ENCODE data around the gene FAM219A.
"Not testable (repeated sequence)": the region's sequence is repeated elsewhere in the genome, so short reads cannot be mapped to it uniquely, and the experiment has no call there.

Gene FAM219A

DNA sequence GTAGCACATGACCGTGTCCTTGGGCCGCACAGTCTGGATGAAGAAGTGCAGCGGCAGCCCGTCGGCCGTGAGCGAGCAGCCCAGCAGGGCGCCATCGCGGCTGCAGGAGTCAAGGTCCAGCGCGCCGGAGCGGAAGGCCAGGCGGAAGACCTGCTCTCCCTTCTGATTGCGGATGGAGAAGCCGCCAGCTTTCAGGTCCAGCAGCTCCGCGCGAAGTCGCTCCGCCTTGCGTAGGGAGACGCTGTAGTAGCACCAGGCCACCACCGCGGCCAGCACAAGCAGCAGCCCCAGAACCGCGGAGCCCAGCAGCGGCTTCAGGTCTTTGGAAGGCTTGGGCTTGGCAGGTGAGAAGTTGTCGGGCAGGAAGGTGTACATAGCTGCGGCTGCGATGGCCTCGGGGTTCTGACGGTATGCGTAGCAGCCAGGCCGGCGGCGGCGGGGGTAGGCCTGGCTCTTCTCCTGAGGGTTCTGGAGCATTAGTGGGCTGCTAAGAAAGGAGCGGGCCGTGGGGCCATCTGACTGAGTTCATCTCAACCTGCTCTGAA, 85.8 kb downstream of the FAM219A start:
- H3K36me3 ChIP-seq = peaks cover 16% of the 10 kb centered on the region
- H3K4me3 ChIP-seq (ENCODE audit: low read depth, low read length) = no peak overlapping the region
- TF ChIP-seq, protein P1, sequence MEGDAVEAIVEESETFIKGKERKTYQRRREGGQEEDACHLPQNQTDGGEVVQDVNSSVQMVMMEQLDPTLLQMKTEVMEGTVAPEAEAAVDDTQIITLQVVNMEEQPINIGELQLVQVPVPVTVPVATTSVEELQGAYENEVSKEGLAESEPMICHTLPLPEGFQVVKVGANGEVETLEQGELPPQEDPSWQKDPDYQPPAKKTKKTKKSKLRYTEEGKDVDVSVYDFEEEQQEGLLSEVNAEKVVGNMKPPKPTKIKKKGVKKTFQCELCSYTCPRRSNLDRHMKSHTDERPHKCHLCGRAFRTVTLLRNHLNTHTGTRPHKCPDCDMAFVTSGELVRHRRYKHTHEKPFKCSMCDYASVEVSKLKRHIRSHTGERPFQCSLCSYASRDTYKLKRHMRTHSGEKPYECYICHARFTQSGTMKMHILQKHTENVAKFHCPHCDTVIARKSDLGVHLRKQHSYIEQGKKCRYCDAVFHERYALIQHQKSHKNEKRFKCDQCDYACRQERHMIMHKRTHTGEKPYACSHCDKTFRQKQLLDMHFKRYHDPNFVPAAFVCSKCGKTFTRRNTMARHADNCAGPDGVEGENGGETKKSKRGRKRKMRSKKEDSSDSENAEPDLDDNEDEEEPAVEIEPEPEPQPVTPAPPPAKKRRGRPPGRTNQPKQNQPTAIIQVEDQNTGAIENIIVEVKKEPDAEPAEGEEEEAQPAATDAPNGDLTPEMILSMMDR (IDR thresholded peaks at IDR 0.05; ENCODE audit: low read depth, low read length) = no peak
- no peaks in the 10 kb centered on the region for H3K27me3 ChIP-seq (ENCODE audit: insufficient read depth, low read depth, severe bottlenecking)
- DNase-seq = no peak
- no peak overlapping the region for H3K27ac ChIP-seq
- H3K9me3 ChIP-seq (ENCODE audit: severe bottlenecking) = peaks cover 6% of the 10 kb centered on the region

DNA sequence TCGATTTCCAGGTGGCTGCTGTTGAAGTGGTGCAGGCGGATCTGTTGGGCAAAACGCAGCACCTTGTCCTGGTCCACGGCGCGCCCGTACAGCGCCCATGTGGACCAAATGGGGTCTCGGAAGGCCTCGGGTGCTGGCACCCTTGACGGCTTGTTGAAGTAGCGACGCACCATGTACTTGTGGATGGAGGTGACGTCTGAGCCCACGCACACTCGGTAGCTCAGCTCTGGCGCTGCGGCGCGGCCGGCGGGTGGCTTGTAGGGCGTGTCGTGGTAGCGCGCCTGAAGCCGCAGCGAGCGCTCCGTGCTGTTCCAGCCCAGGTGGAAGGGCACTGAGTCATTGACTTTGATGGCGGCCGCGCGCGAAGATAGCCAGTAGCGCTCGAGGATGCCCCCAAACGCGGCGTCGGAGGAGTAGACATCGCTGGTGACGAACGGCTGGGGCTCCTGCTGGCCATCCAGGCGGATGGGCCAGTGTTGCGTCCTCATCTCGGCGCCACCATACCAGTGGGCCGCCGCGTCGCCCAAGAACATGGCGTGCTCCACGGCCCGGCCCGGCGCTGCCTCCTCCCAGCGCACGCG, 86.4 kb downstream of the FAM219A start:
- TF ChIP-seq, protein P1 (IDR thresholded peaks at IDR 0.05; ENCODE audit: low read depth, low read length) = no peak
- H3K4me3 ChIP-seq (ENCODE audit: low read depth, low read length) = no peak overlapping the region
- H3K9me3 ChIP-seq (ENCODE audit: severe bottlenecking) = peaks cover 6% of the 10 kb centered on the region
- no peak overlapping the region for H3K27ac ChIP-seq
- H3K27me3 ChIP-seq (ENCODE audit: insufficient read depth, low read depth, severe bottlenecking) = no peaks in the 10 kb centered on the region
- DNase-seq = no peak
- H3K36me3 ChIP-seq = peaks cover 16% of the 10 kb centered on the region

DNA sequence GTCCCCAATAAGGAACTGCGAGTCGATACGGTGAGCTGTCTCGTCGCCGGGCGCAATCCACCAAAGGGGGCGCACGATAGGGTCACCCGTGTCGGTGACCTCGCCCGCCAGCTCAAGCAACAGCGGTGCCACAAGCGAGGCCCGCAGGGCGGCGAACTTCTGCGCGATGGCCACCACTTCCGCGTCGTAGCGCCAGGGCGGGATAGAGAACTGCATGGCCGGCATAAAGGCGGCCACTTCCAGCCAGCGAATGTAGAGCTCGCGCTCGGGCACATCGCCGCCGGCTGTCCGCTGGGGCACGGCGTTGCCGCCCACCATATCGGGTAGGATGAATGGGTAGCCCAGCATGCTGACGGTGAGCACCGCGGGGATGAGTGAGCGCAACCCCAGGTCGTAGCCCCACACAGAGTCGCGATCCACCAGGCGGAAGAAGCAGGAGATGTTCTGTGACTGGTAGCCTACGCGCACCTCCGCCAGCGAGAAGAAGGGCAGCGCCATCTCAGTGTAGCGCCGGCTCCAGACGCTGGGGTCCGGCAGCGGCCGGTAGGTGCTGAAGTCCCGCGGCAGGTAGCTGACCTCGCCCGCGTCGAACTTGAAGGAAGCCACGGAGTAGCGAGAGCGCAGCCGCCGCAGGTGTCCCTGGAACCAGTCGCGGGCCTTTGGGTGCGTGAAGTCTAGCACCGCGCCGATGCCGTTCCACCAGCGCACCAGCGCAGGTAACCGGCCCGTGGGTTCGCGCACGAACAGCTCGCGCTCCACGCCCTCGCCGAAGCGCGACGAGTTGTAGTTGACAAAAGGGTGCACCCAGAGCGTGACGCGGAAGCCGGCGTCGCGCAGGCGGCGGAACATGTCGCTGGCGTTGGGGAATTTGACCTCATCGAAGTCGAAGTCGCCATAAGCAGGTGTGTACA, 87.1 kb downstream of the FAM219A start:
- no peaks in the 10 kb centered on the region for H3K27me3 ChIP-seq (ENCODE audit: insufficient read depth, low read depth, severe bottlenecking)
- peaks cover 6% of the 10 kb centered on the region for H3K9me3 ChIP-seq (ENCODE audit: severe bottlenecking)
- DNase-seq = no peak
- no peak overlapping the region for H3K27ac ChIP-seq
- TF ChIP-seq, protein P1 (IDR thresholded peaks at IDR 0.05; ENCODE audit: low read depth, low read length) = no peak
- H3K36me3 ChIP-seq = peaks cover 16% of the 10 kb centered on the region
- no peak overlapping the region for H3K4me3 ChIP-seq (ENCODE audit: low read depth, low read length)

DNA sequence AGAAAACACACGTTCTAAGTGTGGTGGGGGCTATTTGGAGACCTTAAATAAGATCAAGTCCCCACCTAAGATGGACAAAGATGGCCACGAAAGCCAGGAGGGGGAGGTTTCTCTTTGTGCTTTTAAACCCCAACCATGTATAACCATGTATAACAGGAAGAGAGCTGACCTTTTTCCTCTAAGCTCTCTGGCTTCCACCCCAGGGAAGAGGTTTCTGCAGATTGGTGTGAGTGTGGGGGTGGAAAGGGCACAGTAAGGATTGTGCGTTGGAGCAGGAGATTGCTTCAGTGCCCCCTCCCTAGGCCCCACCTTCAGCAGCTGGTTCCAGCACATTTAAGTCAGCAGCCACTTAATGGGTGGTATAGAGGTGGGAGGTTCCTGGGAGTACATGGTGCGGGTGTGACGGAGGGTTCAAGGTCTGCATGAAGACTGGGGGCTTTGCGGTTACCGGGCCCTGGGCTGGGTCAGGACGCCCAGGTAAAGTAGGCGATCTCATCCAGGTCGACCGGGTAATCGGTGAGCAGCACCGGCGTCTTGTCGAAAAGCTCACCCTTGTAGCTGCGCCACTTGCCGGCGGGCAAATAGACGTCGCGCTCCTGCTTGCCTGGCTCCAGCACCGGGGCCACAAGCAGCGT, 87.9 kb downstream of the FAM219A start:
- Histone ChIP-seq H3K27ac (no peak overlapping the region), H3K9me3 (ENCODE audit: severe bottlenecking) (peaks cover 6% of the 10 kb centered on the region), H3K4me3 (ENCODE audit: low read depth, low read length) (no peak overlapping the region), H3K36me3 (peaks cover 16% of the 10 kb centered on the region), H3K27me3 (ENCODE audit: insufficient read depth, low read depth, severe bottlenecking) (no peaks in the 10 kb centered on the region)
- TF ChIP-seq, protein P1 (IDR thresholded peaks at IDR 0.05; ENCODE audit: low read depth, low read length) = no peak
- DNase-seq = no peak

DNA sequence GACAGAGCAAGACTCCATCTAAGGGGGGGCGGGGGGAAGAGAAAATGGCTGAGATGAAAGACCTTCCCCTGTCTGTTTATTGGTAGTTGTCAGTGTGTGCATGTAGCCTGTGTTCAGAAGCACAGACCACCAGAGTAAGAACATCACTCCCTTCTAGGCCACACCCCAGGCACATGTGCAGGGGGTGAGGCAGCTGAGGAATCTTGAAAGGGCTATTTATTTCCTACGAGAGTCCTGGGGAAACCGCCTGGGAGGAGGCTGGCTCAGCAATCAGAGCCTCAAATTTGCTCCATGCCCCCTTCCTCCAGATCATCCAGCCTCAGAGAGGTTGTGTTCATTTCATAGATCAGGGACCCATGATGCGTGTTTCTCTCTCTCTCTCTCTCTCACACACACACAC, 88.7 kb downstream of the FAM219A start:
- Histone ChIP-seq H3K36me3 (peaks cover 16% of the 10 kb centered on the region), H3K4me3 (ENCODE audit: low read depth, low read length) (no peak overlapping the region), H3K27ac (no peak overlapping the region), H3K9me3 (ENCODE audit: severe bottlenecking) (peaks cover 6% of the 10 kb centered on the region), H3K27me3 (ENCODE audit: insufficient read depth, low read depth, severe bottlenecking) (no peaks in the 10 kb centered on the region)
- TF ChIP-seq, protein P1 (IDR thresholded peaks at IDR 0.05; ENCODE audit: low read depth, low read length) = no peak
- no peak for DNase-seq

DNA sequence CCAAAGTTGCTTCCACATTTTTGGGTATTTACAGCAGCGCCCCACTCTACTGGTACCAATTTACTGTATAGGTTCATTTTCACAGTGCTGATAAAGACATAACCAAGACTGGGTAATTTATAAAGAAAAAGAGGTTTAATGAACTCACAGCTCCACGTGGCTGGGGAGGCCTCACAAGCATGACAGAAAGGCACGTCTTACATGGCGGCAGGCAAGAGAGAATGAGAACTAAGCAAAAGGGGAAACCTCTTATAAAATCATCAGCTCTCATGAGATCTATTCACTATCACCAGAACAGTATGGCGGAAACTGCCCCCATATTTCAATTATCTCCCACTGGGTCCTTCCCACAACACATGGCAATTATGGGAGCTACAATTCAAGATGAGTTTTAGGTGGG, 89.6 kb downstream of the FAM219A start:
- H3K36me3 ChIP-seq = peaks cover 16% of the 10 kb centered on the region
- not testable (repeated sequence) for H3K9me3 ChIP-seq (ENCODE audit: severe bottlenecking); H3K4me3 ChIP-seq (ENCODE audit: low read depth, low read length); H3K27ac ChIP-seq; H3K27me3 ChIP-seq (ENCODE audit: insufficient read depth, low read depth, severe bottlenecking); DNase-seq

DNA sequence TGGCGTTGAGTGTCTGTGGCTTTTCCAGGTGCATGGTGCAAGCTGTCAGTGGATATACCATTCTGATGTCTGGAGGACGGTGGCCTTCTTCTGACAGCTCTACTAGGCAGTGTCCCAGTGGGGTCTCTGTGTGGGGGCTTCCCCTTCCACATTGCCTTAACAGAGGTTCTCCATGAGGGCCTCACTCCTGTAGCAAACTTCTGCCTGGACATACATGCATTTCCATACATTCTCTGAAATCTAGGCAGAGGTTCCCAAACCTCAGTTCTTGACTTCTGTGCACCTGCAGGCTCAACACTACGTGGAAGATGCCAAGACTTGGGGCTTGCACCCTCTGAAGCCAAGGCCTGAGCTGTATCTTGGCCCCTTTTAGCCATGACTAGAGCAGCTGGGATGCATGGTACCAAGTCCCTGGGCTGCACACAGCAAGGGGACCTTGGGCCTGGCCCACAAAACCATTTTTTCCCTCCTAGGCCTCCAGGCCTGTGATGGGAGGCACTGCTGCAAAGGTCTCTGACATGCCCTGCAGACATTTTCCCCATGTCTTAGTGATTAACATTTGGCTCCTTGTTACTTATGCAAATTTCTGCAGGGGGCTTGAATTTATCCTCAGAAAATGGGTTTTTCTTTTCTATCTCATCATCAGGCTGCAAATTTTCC, 90.5 kb downstream of the FAM219A start:
- not testable (repeated sequence) for H3K4me3 ChIP-seq (ENCODE audit: low read depth, low read length); H3K27me3 ChIP-seq (ENCODE audit: insufficient read depth, low read depth, severe bottlenecking); H3K9me3 ChIP-seq (ENCODE audit: severe bottlenecking); H3K27ac ChIP-seq; DNase-seq
- H3K36me3 ChIP-seq = peaks cover 16% of the 10 kb centered on the region
